GM15510 (cell line): ENCODE data around the gene CHCHD3.

Experiments used
- POLR2A ChIP-seq: IDR thresholded peaks from 3 replicates; pipeline ENCODE4 v1.6.1; 2011; ENCODE audit warnings: borderline replicate concordance; ENCODE audit not compliant: insufficient read length; ENCODE audit errors: extremely low read depth

Gene CHCHD3

DNA sequence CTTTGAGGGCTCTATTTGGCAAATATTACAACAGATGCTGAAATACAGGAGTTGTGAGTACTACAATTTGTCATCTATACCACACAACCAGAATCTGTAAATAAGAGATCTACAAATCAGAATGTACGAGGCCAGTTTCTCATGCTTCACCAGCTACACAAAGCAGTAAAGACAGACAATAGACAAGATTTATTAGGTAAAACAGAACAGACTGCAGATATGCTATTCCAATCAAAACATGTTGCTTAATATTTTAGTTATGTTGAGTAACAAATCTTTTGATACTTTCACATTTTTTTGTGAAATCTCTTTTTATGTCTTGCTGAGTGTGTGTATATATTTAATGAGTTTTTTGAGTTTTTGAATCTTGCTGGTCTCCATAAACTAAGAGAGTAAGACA is 109.1 kb downstream of the CHCHD3 start:
- TF ChIP-seq POLR2A = no peak

DNA sequence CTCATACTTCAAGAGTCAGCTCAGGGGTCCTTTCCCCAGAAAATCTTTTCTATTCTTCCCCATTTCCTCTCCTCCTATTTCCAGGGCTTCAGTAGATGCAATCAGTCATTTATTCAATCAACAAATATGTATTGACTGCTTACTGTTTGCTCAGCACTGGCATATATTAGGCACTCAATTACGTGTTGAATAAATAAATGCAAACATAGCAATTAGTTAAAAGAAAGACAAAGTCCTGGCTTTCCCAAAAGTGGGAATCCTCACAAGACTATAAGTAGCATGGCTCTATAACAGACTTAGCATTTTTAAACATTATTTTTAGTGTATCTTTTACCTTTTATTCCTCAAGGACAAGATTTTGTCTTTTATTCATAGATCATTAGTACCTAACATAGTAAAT is 111.6 kb downstream of the CHCHD3 start:
- no peak for TF ChIP-seq POLR2A

DNA sequence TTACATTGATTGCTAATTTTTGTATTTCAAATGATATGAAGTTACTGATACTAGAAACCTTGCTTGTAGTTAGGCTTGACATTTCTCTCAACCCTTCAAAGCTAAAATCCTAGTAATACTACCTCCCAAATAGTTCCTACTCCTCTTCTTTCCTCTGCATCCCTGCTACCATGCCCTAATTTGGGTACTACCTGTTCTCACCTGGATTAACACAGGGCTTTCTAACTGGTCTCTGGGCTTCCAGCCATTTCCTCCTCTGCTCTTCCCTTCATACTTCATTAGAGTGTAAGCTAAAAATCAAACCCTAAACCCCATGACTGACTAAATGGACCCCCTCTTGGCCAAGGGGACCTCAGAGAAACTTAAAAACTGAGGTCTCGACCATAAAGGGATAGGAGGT is 112.4 kb downstream of the CHCHD3 start:
- no peak for TF ChIP-seq POLR2A

DNA sequence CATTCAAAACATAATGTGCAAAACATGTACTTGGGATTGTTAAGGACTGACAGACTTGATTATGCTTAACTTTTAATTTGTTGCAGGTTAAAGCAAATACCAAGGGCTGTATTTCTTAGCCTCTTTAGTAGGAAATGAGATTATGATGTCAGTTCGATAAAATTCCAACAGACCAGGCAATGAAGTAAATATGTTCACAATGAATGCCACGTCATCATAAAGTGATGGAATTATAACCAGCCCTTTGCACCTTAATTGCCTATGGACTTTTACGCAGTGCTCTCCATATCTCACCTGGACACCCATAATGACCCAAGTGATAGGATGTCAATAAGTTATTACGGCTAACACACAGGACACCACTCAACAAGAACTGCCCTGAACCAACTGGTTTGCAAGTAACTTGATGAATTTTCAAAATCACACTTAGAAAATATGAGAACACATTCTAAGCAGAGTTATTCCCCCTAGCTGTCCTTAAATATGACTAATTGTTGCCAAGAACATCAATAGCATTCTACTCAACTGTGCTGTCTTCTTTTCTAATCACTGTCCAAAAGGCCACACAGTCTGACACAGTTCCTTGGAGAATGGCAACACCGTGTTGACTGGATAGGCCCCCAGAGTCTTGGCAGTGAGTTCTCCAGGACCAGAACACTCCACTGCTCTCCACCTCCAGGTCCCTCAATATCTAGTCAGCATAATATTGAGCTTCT is 115.0 kb downstream of the CHCHD3 start:
- TF ChIP-seq POLR2A = no peak

DNA sequence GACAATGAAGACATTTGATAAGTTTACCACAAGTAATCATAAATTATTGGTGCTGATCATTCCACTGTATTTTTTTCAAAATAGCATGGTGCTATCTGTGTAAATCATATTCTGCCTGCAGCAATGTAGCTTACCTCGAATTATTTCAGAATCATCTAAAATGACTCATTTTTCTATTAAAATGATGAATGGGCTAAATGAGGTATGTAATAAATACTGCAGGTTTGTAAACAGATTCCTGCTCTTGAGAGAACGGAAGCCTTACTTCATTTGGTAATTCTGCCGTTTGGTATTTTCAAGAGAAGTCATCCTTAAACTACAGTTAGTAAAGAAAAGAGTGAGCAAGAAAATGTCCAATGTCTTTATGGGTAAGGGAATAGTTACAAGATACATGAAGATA is 115.9 kb downstream of the CHCHD3 start:
- no peak for TF ChIP-seq POLR2A

DNA sequence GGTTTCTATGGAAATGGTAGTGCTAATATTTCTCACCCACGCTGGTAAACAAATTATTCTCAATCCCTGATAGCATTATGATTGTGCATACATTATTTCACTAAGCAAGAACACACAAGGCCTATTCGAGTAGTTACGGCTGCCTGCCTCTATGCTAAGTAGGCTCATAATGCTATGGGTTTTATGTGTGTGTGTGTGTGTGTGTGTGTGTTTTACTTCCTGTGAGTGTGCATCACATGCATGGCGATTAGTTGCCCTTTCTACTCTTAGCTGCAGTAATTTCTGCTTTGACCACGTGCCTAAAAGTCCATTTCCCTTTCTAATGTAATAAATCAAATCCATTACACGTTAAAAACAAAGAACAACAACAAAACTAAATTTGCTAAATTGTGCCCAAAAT is 117.0 kb downstream of the CHCHD3 start:
- TF ChIP-seq POLR2A = no peak

DNA sequence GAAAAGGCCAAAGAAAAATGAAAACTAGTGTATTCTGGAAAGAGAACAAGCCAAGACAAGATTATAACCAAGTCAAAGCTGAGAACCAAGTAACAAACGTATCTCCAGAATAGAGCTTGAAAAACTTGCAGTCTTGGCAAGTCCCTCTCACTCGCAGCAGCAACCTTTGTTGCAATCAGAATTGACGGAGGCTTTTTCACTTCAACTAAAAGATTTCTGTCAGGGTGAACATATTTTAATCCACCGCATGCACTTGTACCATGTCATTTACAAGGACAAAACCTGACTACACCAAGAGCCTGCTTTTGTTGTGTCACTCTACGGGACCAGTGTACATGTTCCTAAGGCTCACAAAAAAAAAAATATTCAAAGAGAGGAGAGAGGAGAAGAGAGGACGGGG is 122.0 kb downstream of the CHCHD3 start:
- no peak for TF ChIP-seq POLR2A

DNA sequence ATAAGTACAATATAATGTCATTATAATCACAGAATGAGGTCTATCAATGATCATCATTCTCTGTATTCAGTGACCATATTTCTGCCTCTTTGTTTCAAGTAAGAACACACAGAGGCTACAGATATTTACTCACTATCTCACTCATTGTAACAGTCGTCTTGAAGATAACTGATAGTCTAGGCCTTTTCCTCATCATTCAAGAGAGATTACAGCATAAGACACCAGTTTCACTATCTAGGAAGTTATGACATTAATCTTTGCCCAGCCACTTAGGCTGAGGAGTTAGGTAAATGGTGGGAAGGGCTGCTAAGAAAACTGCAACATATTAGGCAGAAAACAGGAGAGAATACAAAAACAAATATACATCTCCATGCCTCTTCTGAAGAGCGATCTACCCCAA is 125.3 kb downstream of the CHCHD3 start:
- no peak for TF ChIP-seq POLR2A

DNA sequence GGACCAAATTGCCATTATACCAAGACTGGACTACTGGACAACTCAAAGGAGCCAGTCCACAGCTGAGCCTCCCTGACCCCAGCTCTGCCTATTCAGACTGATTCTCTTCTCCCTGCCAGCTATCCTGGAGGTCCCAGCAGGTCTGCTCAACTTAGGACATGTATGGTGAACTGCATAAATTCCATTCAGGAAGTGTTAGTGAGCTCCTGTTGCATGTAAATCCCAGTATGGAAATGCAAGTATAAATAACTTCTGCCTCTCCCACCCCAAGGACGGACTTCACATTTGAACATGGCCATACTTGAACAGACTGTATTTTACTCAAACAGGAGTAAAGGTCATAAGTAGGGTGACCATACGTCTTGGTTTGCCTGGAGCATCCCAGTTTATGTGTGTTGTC is 128.4 kb downstream of the CHCHD3 start:
- TF ChIP-seq POLR2A = no peak

DNA sequence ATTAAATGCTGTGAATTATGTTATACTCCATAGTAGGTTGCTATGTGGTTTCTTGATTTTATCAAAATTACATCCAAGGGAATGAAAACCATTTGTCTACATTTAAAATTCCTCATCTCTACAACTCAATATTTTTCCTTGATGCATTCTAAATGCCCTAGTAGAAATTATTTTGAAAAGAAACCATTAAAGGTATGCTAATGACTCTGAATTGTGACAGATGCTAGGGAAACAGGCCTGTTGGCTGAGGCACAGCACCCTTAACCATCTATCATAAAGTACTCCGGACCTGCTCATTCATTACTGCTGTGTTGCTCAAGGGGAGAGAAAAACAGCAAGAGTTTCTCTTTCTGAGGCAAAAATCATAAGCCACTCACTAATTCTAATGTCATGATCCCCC is 131.2 kb downstream of the CHCHD3 start:
- TF ChIP-seq POLR2A = no peak

DNA sequence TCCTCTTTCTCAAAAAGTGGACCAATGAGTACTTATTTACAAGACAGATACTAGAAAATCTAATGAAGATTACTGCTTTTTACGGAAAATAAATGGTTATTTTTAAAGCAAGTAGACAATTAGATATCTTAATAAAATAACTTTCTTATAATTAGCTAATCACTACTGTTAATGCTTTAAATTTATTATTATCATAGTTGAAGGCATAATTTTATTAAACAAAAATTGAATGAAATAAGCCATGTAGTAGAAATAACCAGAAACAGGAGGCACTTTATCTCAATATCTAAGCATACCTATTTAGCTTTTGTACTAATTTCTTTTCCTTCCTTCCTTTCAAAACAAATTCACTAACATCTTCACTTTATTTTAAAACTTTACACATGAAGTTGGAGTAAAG is 134.9 kb downstream of the CHCHD3 start:
- TF ChIP-seq POLR2A = no peak

DNA sequence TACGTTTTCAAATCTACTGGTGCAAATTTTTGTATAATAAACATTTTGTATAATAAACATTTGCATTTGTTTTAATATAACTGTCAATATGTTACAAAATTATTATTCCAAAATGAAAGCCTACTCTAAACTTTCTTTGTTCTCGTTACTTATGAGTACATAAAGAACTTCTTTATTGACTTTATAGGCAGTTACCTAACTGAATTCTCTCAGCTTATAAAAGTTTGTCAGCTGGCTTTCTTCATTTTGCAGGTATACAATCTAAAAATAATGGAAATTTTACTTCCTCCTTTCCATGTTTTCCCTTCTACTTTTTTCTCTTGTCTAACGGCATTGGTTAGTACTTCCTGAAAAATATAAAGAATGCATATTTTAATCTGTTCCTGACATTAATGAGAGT is 137.1 kb downstream of the CHCHD3 start:
- TF ChIP-seq POLR2A = no peak

DNA sequence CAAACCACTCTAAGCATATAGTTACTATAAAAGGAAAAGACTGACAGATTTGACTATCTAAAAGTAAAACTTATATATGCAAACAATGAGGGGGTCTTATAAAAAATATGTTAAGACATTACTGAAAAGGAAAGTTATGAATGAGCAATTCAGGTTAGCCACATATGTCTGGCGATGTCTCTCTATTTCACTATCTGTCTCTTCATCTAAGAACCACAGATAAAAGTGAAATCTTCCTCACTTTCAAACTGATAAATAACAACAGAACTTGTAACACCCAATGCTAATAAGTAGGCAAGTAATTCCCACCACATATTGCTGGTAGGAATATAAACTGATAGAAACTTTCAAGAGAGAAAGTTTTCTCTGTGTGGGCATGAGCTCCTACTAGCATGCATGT is 138.2 kb downstream of the CHCHD3 start:
- TF ChIP-seq POLR2A = no peak

DNA sequence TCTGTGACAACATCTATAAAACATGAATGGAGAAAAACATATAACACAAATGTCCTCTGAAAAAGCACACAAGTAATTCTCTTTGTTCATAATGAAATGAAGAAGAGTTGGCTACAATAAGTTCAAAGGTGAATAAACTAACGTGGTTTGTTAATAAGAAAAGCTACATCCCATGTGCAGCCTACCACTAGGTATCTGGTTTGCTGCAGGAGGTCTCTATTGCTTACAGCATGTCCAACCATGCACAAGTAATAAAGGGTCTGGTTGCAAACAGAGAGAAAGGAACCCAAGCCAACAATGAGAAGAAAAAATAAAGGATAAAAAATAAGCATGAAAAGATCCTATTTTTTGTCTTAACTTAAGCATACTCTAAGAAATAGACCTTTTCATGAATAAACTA is 139.2 kb downstream of the CHCHD3 start:
- TF ChIP-seq POLR2A = no peak

DNA sequence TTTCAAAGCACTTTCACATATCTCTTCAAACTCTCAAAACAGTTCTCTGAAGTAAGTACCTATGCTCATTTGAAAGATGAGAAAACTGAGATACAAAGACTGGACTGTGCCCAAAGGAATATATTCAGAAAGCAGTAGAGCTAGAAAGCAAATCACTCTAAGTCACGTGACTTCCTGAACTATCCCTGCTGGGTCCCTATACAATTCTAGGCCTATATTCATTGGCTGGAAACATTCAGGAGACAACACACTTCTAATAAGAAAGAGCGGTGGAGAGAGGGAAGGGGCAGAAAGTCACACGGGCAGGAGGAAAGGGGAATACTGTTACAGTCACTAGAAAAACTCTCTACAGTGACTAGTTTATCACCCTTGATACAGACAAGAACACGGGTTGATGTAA is 140.0 kb downstream of the CHCHD3 start:
- TF ChIP-seq POLR2A = no peak

DNA sequence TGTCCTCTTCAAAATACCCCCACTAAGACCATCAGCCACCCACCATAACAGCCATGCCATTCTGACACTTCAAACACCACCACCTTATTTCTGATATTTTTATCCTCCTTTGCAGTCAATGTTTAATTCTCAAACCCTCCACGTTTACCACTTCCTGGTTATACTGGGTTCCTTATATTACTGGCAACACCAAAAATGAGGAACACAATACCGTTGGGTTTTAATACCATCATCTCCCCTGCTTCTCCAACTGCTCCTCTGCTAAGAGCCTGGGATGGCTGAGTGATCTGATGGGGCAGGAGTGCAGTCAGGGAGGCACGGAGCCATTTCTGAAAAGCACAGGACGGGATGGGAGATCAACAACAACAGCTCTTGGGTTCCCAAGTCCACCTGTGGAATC is 140.5 kb downstream of the CHCHD3 start:
- no peak for TF ChIP-seq POLR2A

DNA sequence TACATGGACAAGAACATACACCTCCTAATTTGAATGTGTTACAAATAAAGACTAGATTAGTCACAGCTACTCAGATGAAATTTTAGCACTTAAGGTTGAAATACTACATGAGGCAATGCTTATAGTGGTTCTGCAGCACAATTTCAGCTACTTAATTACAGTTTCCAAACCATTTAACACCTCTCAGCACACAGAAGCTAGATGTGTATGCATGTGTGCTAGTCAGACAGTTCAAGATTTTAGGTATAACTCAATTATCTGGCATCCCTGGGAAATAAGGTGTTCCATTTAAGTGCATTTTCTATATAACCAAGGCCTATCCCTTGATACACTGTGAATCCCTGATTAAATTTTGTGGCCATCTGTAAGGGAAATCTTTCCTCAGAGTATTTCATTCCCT is 141.8 kb downstream of the CHCHD3 start:
- no peak for TF ChIP-seq POLR2A
